GM08714 (cell line): Measurements from ENCODE around the gene FRAS1.
"Not testable (repeated sequence)": the region's sequence is repeated elsewhere in the genome, so short reads cannot be mapped to it uniquely, and the experiment has no call there.

Source experiments
- H3K4me3 ChIP-seq: fragments of 200-500 bp; sonication (Bioruptor generic); 2 replicates; pipeline ENCODE4 v1.5.1; 2014; ENCODE audit warnings: mild to moderate bottlenecking, low read length, inconsistent platforms
- ZNF274 ChIP-seq: IDR thresholded peaks from 2 replicates; pipeline ENCODE4 v1.6.1; 2012; ENCODE audit warnings: mild to moderate bottlenecking, low read depth, low read length

FRAS1 gene

DNA sequence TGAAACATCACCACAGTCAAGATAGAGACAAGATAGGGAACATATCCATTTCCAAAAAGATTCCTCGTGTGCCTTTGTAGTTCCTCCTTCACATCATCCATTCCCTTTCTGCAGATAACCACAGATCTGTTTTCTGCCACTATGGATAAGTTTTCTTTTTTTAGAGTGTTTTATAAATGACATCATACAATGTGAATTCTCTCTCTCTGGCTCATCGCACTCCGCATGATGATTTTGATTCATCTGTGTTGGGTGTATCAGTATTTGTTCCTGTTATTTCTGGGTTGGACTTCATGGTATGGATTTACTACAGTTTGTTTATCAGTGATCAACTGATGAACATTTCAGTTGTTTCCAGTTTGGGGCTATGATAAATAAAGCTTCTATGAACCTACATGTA lies 471.2 kb downstream of the FRAS1 start:
- no peak overlapping the region for H3K4me3 ChIP-seq
- TF ChIP-seq ZNF274 = no peak

DNA sequence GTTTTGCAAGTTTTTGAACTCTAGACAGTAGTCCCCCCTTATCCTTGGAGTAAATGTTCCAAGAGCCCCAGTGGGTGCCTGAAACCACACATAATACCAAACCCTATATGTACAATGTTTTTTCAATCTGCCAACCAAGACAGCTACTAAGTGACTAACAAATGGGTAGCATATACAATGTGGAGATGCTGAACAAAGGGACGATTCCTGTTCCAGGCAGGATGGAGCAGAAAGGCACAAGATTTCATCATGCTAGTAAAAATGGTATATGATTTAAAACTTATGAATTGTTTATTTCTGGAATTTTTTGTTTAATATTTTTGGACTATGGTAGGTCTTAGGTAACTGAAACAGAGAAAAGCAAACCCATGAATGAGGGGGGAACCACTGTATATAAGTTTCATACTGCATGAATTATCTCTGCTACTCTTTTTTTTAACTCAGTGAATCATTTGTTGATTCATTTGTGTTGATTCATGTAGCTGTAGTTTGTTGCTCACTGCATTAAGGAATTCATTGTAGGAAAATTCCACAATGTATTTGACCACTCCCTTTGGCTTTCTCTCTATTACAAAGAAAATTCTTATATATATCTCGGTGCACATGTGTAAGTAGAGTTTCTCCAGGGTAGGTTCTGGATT lies 472.6 kb downstream of the FRAS1 start:
- no peak overlapping the region for H3K4me3 ChIP-seq
- no peak for TF ChIP-seq ZNF274

DNA sequence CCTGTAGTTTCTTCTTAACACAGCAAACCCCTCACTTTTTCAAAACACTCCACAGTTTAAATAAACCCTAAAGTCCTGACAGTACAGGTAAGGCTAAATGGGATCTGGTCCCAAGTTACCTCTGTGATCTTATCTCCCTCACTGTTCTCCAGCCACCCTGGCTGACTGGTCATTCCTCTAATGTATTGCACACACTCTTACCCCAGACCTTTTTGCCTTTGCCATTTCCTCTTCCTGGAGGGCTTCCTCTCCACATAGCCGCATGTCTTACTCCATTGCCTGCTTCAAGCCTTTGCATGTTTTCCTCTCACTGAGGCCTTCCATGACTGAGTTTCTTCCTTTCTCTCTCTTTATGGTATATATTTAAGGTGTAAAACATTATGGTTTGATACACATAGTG lies 474.9 kb downstream of the FRAS1 start:
- no peak overlapping the region for H3K4me3 ChIP-seq
- TF ChIP-seq ZNF274 = no peak

DNA sequence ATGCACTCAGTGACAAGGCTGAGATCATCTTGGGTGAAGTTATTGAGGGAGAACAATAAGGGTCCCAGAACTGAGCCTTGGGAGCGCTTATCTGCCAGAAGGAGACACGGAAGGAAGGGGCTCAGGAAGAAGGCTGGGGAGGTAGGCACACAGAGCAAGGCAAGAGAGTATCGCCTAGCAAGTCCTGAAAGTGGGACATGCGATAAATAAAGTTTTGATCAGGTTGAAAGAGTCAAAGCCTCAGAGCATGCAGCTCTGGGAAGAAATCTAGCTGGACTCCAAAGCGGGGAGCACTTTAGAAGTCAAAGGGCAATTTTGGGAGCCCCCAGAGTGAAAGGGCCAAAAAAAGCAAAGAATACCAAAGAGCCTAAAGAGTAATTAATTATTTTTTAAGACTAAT lies 476.7 kb downstream of the FRAS1 start:
- no peak for TF ChIP-seq ZNF274

DNA sequence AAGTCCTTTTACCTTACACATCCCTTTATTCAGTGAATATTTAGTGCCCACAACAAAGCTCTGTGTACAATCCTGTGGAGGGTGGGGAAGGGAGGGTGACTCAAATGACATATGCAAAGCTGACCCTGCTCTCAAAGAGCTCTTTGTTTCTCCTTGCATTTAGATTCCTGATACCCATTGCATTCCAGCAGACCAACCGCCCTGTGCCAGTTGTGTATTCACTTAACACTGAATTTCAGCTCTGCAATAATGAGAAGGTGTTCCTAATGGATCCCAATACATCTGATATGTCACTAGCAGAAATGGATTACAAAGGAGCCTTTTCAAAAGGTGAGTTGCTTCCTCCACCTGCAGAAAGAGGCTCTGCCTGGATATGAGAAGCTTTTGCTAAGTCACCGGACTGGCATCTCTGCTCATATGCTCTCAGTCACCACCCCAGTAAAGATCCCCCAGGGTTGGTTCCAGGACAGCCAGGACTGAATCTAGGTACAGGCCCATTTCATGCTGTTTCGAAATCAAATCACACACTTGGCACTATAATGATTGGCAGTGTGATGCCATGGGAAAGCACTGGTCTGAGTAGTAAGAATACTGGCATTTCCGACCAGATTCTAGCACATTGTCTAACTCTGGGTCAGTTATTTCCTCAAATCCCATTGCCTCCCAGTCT lies 477.3 kb downstream of the FRAS1 start:
- no peak overlapping the region for H3K4me3 ChIP-seq
- no peak for TF ChIP-seq ZNF274

More for the DNA sequence above, 476.7 kb downstream of the FRAS1 start:
- no peak overlapping the region for H3K4me3 ChIP-seq

DNA sequence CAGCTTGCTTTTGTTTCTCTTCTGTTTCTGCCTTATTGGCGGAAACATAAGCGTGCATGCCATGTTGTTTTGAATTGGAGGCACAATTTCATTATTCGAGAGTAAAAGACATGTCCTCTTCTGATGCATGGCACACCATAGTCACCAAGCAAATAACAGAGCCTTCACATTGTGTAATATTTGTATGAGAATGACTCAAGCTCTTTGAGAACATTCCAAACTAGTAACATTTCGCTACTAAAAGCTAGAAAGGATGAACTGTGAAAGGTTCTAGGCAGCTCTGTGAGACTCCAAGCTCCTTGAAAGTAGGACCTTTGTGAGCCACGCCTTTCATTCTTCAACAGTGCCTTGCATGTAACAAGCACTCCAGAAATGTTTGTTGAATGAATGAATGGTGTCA lies 485.2 kb downstream of the FRAS1 start:
- no peak for TF ChIP-seq ZNF274
- H3K4me3 ChIP-seq = no peak overlapping the region

DNA sequence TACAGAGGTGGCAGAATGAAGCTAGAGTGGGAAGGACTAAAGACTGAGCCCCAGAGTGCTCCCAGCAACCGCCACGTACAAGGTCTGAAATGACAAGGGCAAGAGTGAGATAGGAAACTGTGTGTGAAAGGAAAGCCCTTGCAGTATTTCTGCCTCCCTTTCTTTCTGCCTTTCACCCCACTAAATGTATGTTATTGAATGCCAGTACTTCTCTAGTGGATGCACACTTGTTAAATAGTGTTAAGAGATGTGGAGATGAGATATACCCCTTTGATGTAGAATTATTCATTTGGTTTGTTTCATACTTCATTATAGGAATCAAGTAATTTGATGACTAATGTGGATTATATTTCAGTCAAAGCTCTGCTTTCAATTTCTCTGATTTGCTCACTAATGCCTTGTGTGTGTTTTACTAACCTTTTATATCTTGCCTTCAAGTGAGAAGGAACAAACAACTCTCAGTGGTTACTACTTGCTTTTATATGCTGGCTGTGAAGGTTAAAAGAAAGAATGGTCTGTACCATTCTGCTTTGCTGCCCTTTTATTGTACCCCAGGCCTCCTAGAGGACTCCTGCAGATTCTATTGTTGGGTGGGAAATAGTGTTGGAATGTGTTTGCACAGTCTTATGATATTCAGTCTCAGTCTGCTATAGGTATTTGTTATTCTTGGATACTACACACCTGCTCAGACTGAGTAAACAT lies 486.5 kb downstream of the FRAS1 start:
- H3K4me3 ChIP-seq = no peak overlapping the region
- no peak for TF ChIP-seq ZNF274

DNA sequence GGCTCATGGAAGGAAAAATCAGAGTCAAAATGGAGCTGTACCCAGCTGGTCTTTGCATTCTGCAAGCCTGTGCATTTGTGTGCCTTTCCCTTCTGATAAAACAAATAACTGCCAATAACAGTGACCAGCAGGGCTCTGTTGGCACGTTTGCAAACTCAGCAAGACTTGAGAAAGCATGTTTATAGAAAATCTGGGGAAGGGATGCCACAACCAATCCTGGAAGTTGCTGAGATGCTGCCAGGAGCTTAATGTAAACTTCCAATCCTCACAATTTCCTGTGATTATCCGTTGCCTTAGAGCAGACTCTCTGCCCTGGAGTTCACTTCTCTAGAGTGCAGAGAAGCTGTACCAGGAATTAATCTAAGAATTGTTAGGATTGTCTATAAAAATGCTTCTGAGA lies 487.6 kb downstream of the FRAS1 start:
- H3K4me3 ChIP-seq = no peak overlapping the region
- no peak for TF ChIP-seq ZNF274

DNA sequence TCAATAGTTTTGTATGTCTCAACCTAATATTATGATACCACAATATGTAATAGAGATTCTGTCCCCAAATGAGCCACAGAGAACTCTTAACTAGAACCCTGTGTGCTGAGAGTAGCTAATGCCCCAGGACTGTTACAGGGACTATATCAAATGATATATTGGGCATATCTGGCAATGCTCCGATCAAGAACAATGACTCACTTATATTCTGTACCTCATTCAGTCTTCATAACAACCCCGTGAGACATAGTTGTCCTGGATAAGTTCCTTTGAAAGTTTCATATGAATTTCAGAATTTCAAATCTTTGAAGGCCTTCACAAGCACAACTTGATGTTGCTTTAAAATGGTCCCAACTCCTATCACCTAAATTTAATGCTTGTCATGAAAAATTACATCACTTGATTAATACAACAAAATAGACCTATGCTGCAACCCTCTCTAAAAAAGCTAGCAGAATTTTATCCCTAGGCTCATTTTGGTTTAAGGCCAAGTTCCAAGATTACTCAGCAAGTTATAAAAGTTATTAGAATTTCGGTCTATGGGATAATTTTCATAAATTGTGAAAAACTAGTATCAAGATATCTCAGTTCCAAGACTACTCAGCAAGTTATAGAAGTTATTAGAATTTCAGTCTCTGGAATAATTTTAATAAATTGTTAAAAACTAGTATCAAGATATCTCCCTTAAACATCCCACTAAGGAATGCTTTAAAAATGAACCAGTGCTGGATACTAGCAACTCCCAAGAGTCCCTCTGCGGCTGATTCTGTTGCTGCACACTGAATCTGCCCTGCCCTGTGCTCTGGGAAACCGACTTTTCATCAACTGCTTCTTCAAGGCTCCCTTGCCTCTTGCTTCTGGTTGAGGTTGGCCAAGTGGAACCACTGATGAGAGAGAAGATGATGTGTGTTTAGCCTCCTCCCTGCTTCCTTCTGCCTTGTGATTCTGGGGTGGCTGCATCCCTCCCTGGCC lies 488.4 kb downstream of the FRAS1 start:
- H3K4me3 ChIP-seq = no peak overlapping the region
- TF ChIP-seq ZNF274 = no peak

DNA sequence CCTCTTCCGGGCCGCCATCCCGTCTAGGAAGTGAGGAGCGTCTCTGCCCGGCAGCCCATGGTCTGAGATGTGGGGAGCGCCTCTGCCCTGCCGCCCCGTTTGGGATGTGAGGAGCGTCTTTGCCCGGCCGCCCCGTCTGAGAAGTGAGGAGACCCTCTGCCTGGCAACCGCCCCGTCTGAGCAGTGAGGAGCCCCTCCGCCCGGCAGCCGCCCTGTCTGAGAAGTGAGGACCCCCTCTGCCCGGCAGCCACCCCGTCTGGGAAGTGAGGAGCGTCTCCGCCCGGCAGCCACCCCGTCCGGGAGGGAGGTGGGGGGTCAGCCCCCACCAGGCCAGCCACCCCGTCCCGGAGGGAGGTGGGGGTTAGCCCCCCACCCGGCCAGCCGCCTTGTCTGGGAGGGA lies 490.8 kb downstream of the FRAS1 start:
- H3K4me3 ChIP-seq = not testable (repeated sequence)

DNA sequence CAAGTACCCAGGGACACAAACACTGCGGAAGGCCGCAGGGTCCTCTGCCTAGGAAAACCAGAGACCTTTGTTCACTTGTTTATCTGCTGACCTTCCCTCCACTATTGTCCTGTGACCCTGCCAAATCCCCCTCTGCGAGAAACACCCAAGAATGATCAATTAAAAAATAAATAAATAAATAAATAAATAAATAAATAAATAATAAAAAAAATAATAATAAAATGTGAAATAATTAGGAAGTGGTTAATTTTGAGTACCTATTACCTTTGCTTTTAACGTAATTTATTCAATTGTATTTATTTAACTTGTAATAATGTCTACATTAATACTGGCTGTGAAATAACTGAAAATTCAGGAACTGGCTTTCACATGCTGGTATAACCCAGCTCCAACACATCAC lies 491.8 kb downstream of the FRAS1 start:
- not testable (repeated sequence) for H3K4me3 ChIP-seq

DNA sequence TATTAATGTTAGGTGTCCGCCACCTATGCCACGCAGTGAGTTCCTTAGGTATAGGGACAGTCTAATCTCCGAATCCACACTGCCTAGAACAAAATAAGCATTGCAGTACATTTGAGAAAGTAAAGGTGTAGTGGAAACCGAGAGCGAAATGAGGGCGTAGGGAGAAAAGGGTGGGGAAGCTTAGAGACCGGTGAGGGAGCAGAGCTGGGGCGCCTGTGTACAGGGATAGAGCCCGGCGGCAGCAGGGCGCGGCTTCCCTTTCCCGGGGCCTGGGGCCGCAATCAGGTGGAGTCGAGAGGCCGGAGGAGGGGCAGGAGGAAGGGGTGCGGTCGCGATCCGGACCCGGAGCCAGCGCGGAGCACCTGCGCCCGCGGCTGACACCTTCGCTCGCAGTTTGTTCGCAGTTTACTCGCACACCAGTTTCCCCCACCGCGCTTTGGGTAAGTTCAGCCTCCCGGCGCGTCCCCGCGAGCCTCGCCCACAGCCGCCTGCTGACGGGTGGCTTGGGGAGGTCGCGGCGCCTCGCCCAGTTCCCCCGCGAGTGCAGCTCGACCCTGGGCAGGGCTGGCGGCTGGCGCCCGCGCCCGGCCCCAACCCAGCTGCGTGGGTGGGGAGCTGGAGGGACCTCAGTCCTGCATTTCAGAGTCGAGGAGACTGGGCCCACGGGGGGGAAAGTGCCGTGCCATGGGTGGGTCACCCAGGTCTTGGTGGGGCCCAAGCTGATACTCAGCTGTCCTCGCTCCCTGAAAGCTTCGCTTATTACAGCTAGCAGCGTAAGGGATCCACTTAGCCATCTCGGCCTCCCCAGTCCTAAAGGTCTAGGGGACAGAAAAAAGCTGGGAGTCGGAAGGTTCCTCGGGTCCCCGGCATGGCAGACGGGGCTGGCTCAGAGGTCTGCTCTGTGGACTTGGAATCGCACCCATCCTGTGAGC lies 494.6 kb downstream of the FRAS1 start, which contains the start of gene ANXA3:
TSS of gene ANXA3 (plus strand) at position 351 of the 932 bp plus-strand sequence. CDS start 2,704 bp downstream, outside the sequence.
- H3K4me3 ChIP-seq = peak within 1 kb of the TSS; percentile 52
- TF ChIP-seq ZNF274 = no peak

DNA sequence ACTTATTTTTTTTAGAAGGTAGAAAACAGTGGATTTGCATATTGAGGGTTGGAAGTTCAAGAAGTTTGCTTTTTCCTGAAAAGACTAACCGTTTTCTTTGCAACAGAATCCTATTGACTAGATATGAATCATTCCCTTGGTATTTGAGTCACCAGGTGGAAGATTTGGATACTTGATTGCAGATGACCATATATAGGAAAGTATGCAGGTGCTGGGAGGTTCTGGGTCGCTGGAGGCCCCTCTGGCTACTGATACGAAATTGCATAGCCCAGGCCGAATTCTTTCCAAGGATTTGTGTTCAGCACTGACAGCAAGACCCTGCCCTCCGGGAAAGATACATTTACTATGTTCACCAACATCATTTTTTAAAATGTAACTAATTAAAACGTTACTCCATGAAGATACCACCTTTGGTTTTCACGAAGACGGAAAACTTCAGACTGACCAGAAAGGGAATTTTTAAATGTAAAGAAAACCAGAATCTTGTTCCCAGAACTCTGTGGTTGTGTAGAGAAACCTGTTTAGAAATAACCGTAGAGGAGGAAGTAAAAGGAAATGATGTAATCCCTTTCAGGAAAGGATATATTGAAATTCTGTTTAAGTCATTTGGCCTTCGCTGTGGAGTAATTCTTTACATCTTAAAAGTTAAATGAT lies 495.4 kb downstream of the FRAS1 start:
- no peak for TF ChIP-seq ZNF274
- H3K4me3 ChIP-seq = peak overlapping the region; percentile 52
